BE2C (cell line): ENCODE data around the gene GAREM1.

Source experiments
- DNase-seq: peaks from one replicate; pipeline ENCODE4 v3.0.0-alpha.2; 2020
- H3K27me3 ChIP-seq: fragments of 250-450 bp; sonication (Bioruptor Pico); 2 replicates; pipeline ENCODE4 v1.5.1; 2020; ENCODE audit warnings: mild to moderate bottlenecking
- H3K36me3 ChIP-seq: fragments of 250-450 bp; sonication (Bioruptor Pico); 2 replicates; pipeline ENCODE4 v1.5.1; 2020; ENCODE audit warnings: mild to moderate bottlenecking
- H3K4me1 ChIP-seq: fragments of 250-450 bp; sonication (Bioruptor Pico); 2 replicates; pipeline ENCODE4 v1.5.1; 2020
- H3K4me3 ChIP-seq: 2 replicates; pipeline ENCODE4 v1.5.1; 2011; ENCODE audit warnings: low read depth, low read length
- H3K9me3 ChIP-seq: fragments of 250-450 bp; sonication (Bioruptor Pico); 2 replicates; pipeline ENCODE4 v1.5.1; 2020
- TF ChIP-seq, protein P1 (sequence below): IDR thresholded peaks from 2 replicates; pipeline ENCODE4 v1.5.1; 2012; ENCODE audit warnings: mild to moderate bottlenecking, low read depth, low read length

GAREM1 gene

DNA sequence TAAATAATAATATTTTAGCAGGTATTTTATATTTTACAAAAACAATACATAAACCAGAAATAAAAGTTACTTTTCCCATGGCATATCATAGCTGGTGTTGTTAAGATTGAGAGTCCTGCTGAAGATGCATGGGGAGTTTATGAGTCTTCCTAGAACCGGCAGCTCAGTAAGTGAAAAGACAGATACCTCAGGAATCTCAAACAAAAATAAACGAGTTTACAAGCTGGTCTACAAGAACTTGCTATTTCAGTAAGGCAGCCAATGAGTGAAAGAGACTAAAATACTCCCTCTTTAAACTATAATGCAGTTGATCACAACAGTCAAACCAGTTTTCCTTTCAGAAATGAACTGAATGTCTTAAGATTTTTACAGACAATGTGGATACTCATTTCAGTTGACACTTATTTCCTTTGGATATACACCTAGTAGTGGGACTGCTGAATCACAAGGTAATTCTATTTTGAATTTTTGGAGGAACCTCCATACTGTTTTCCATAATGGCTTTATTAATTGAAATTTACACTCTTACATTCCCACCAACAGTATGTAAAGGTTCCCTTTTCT is 8.9 kb downstream of the GAREM1 start:
- no peak overlapping the region for H3K4me3 ChIP-seq
- no peaks in the 10 kb centered on the region for H3K9me3 ChIP-seq
- DNase-seq, result no peak
- no peaks in the 10 kb centered on the region for H3K4me1 ChIP-seq
- TF ChIP-seq, protein P1, sequence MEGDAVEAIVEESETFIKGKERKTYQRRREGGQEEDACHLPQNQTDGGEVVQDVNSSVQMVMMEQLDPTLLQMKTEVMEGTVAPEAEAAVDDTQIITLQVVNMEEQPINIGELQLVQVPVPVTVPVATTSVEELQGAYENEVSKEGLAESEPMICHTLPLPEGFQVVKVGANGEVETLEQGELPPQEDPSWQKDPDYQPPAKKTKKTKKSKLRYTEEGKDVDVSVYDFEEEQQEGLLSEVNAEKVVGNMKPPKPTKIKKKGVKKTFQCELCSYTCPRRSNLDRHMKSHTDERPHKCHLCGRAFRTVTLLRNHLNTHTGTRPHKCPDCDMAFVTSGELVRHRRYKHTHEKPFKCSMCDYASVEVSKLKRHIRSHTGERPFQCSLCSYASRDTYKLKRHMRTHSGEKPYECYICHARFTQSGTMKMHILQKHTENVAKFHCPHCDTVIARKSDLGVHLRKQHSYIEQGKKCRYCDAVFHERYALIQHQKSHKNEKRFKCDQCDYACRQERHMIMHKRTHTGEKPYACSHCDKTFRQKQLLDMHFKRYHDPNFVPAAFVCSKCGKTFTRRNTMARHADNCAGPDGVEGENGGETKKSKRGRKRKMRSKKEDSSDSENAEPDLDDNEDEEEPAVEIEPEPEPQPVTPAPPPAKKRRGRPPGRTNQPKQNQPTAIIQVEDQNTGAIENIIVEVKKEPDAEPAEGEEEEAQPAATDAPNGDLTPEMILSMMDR, result no peak
- no peaks in the 10 kb centered on the region for H3K27me3 ChIP-seq
- no peaks in the 10 kb centered on the region for H3K36me3 ChIP-seq

DNA sequence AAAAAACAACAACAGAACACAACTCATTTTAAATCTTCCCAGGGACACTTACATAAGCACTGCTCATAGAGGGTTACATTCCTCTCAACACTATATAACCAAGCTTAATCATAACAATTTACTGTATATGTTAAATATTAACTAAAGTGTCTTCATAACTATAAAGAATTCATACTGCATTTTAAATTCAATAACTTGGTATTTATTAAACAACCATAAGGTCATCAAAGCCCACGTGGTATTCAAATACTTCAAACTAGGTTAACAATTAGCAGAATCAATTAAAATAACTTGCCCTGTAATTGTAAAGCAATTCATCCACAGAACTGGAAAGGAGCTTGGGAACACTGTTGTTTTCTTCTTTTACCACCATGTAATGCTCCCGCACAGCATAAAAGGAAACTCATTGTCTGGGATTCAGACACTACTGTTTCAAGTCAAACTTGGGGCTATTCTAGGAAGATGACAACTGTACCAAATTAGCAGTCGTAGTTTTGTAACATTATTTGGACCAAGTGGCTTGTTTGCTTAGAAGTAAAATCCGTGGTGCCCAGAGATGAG is 10.4 kb downstream of the GAREM1 start:
- H3K4me1 ChIP-seq, result no peaks in the 10 kb centered on the region
- H3K36me3 ChIP-seq, result no peaks in the 10 kb centered on the region
- H3K27me3 ChIP-seq, result no peaks in the 10 kb centered on the region
- H3K4me3 ChIP-seq, result no peak overlapping the region
- TF ChIP-seq, protein P1, result no peak
- DNase-seq, result no peak
- H3K9me3 ChIP-seq, result no peaks in the 10 kb centered on the region

DNA sequence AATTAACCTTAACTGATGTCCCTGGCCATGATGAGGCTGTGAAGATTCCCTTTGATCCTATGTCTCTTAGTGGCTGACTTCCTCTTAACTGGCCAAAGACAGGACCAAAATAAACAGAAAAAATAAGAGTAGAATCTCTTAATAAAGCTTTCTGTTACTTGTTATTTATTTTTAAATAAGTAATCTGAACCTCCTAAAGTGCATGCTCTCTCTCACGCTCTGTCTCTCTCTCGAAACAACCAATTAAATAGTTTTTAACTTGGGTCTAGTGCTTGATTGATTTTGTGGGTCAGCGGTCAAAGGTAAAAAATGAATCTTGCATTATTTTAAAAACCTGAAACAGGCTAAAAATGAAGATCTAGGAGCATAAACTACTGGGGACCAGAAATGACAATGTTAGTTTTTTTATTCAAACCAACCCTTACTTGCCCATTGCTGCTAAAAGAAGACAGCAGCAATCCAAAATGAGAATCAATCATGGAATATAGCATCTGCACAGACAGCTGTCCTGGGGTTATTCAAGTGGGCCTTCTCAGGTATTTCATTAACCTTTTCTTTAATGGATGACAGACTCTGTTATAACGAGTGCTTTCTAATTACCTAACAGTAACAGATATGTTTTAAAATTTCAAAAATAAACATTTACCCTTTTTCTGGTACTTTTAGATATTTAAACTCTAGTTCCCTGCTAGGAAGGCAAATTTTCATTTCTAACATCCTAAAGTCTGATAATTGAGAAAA is 11.2 kb downstream of the GAREM1 start:
- no peaks in the 10 kb centered on the region for H3K9me3 ChIP-seq
- no peaks in the 10 kb centered on the region for H3K36me3 ChIP-seq
- no peaks in the 10 kb centered on the region for H3K27me3 ChIP-seq
- no peak for DNase-seq
- TF ChIP-seq, protein P1, result no peak
- H3K4me3 ChIP-seq, result no peak overlapping the region
- no peaks in the 10 kb centered on the region for H3K4me1 ChIP-seq

DNA sequence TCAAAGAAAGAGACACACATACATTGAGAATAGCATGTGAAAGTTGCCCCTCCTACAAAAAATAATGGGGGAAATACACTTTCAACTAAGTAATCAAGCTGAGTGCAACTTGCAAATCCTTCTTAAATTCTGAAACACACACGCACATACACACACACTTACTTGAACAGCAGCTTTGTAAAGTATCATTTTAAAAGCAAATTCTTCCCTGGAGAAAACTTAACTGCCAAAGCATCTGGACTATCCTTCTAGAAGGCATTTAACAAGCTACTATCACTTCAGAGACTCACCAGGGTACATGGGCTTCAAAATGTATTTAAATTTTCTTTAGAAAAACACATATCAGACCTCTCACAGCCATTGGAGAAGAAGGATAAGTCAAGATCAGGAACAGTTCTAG is 15.3 kb downstream of the GAREM1 start:
- TF ChIP-seq, protein P1, result no peak
- no peak for DNase-seq
- no peaks in the 10 kb centered on the region for H3K27me3 ChIP-seq
- no peaks in the 10 kb centered on the region for H3K9me3 ChIP-seq
- no peak overlapping the region for H3K4me3 ChIP-seq
- H3K36me3 ChIP-seq, result no peaks in the 10 kb centered on the region
- no peaks in the 10 kb centered on the region for H3K4me1 ChIP-seq

DNA sequence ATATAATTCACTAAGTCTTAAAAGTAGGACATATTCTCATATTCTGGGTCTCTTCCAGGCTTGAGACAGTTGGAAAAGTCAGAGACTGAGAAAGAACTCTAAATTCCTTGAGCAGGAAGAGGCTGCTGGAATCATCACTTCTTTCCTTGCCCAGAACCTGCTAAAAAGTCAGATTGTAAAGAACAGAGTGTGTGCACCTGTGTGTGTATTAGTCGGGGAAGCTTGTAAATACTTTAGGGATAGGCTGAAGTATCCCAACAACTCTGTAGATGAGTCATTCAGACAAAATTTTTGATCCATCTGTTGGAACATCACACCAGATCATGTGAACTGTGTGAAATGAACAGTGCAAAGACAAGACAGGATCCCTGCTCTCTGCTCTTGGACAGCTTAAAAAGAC is 16.1 kb downstream of the GAREM1 start:
- Histone ChIP-seq H3K36me3 (no peaks in the 10 kb centered on the region), H3K9me3 (no peaks in the 10 kb centered on the region), H3K4me1 (no peaks in the 10 kb centered on the region), H3K4me3 (no peak overlapping the region), H3K27me3 (no peaks in the 10 kb centered on the region)
- TF ChIP-seq, protein P1, result no peak
- no peak for DNase-seq

DNA sequence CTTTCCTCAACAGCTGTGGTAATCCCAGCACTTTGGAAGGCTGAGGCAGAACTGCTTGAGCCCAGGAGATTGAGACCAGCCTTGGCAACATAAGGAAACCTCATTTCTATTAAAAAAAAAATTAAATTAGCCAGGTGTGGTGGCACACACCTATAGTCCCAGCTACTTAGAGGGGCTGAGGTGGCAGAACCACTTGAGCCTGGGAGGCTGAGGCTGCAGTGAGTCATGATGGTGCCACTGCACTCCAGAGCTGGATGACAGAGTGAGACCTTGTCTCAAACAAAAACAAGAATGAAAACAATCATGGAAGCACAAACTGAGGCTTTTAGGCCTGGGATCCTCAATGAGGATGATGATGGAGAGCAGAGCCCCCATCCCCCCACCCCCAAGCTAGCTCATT is 19.8 kb downstream of the GAREM1 start:
- TF ChIP-seq, protein P1, result no peak
- Histone ChIP-seq H3K4me1 (no peaks in the 10 kb centered on the region), H3K27me3 (no peaks in the 10 kb centered on the region), H3K4me3 (no peak overlapping the region), H3K36me3 (no peaks in the 10 kb centered on the region), H3K9me3 (no peaks in the 10 kb centered on the region)
- no peak for DNase-seq
